H1 (cell line): Measurements from ENCODE around the gene SMIM33. TPM values are rescaled to one million over a fixed set of nuclear protein-coding genes. Genes with fewer than 3 reads are reported as not detected.

Experiments
- CTCF ChIA-PET: fragments of 300-600 bp; sonication (Branson Sonifier 250); formaldehyde crosslinking; loops from one replicate; lab custom pipeline; 2021; ENCODE audit not compliant: partially characterized antibody; lab: Charles Lee
- POLR2A ChIA-PET: fragments of 300-600 bp; sonication (Branson Sonifier 250); formaldehyde crosslinking; loops from one replicate; lab custom pipeline; 2021; ENCODE audit warnings: inconsistent platforms; ENCODE audit not compliant: partially characterized antibody; lab: Charles Lee
- DNase-seq, 2 experiments: peaks; one replicate each; pipeline versions ENCODE4 v3.0.0 to v3.0.0-alpha.2; 2010 to 2022; ENCODE audit warnings: low spot score in 2 of 2, low read depth in 1 of 2, mixed read lengths in 1 of 2
- FAIRE-seq: peaks from 2 replicates; lab custom pipeline; 2011; peaks lifted over from hg19 to GRCh38; lab: Jason Lieb, UNC
- H2AFZ ChIP-seq: 2 replicates; pipeline ENCODE4 v1.8.1; 2012; ENCODE audit warnings: low read length, inconsistent platforms
- H2AK5ac ChIP-seq: 2 replicates; pipeline ENCODE4 v1.6.1; 2013; ENCODE audit warnings: low read depth, low read length
- H2BK120ac ChIP-seq: replicated peaks from 2 replicates; pipeline ENCODE3; 2013; ENCODE audit warnings: low read depth, low read length, inconsistent platforms
- H2BK12ac ChIP-seq: 2 replicates; pipeline ENCODE4 v1.6.1; 2013; ENCODE audit warnings: low read depth, low read length
- H2BK15ac ChIP-seq: 2 replicates; pipeline ENCODE4 v1.6.1; 2013; ENCODE audit warnings: low read length
- H2BK20ac ChIP-seq: 2 replicates; pipeline ENCODE4 v1.6.1; 2013; ENCODE audit warnings: low read length
- H2BK5ac ChIP-seq: 2 replicates; pipeline ENCODE4 v1.6.1; 2013; ENCODE audit warnings: low read depth, low read length
- H3K14ac ChIP-seq: 2 replicates; pipeline ENCODE4 v1.6.1; 2013; ENCODE audit warnings: inconsistent platforms; ENCODE audit not compliant: insufficient read length
- H3K18ac ChIP-seq: 2 replicates; pipeline ENCODE4 v1.6.1; 2013; ENCODE audit warnings: low read length; ENCODE audit errors: extremely low read depth
- H3K23ac ChIP-seq: 2 replicates; pipeline ENCODE4 v1.6.1; 2013; ENCODE audit warnings: inconsistent platforms; ENCODE audit not compliant: insufficient read length
- H3K23me2 ChIP-seq: 2 replicates; pipeline ENCODE4 v1.6.1; 2013; ENCODE audit warnings: low read depth, low read length
- H3K27ac ChIP-seq: 2 replicates; pipeline ENCODE4 v1.6.1; 2011; ENCODE audit warnings: low read depth, low read length, inconsistent platforms
- H3K27me3 ChIP-seq, 4 experiments: replicated peaks in 1 of 4; 1 replicate in 1 of 4; 2 replicates in 3 of 4; pipeline versions ENCODE4 v1.6.1 to v1.8.1; 2011 to 2013; ENCODE audit warnings: low read length in 3 of 4, mild to moderate bottlenecking in 3 of 4, inconsistent platforms in 2 of 4, mixed read lengths in 2 of 4, moderate library complexity in 1 of 4; ENCODE audit not compliant: control insufficient read depth in 3 of 4, insufficient read depth in 3 of 4; ENCODE audit errors: extremely low read depth in 1 of 4
- H3K36me3 ChIP-seq, 4 experiments: 2 replicates each; pipeline versions ENCODE4 v1.6.1 to v1.8.1; 2011 to 2013; ENCODE audit warnings: mild to moderate bottlenecking in 4 of 4, low read length in 3 of 4, moderate library complexity in 2 of 4, control low read depth in 1 of 4, inconsistent platforms in 1 of 4; ENCODE audit not compliant: insufficient read depth in 4 of 4, control insufficient read depth in 2 of 4
- H3K4ac ChIP-seq: replicated peaks from 2 replicates; pipeline ENCODE3; 2013; ENCODE audit warnings: low read length, low read depth, mixed read lengths, inconsistent platforms; ENCODE audit not compliant: insufficient read length
- H3K4me1 ChIP-seq, 4 experiments: replicated peaks in 1 of 4; 1 replicate in 1 of 4; 2 replicates in 3 of 4; pipeline versions ENCODE4 v1.6.1 to v1.8.1; 2011 to 2013; ENCODE audit warnings: low read length in 3 of 4, inconsistent platforms in 2 of 4, mixed read lengths in 1 of 4; ENCODE audit not compliant: insufficient read depth in 4 of 4, control insufficient read depth in 3 of 4
- H3K4me2 ChIP-seq, 2 experiments: 2 replicates each; pipeline versions ENCODE4 v1.6.1 to v1.8.1; 2011 to 2013; ENCODE audit warnings: low read depth in 2 of 2, low read length in 2 of 2, control low read depth in 1 of 2, inconsistent platforms in 1 of 2, mild to moderate bottlenecking in 1 of 2; ENCODE audit not compliant: insufficient read depth in 1 of 2
- H3K4me3 ChIP-seq, 4 experiments: fragments of 200-600, 300-600 bp in 1 of 4; sonication (generic), shearing (Covaris generic), sonication (Bioruptor Twin) in 1 of 4; 2 replicates each; pipeline versions ENCODE4 v1.5.1 to v1.8.1; 2011 to 2016; ENCODE audit warnings: low read length in 4 of 4, low read depth in 3 of 4, control low read depth in 2 of 4, inconsistent platforms in 2 of 4, mild to moderate bottlenecking in 2 of 4, mixed read lengths in 1 of 4, moderate library complexity in 1 of 4; ENCODE audit not compliant: insufficient read depth in 2 of 4; ENCODE audit errors: extremely low read depth in 1 of 4
- H3K56ac ChIP-seq: replicated peaks from 2 replicates; pipeline ENCODE3; 2013; ENCODE audit warnings: low read depth, mild to moderate bottlenecking, mixed read lengths, low read length, inconsistent platforms; ENCODE audit not compliant: insufficient read length
- H3K79me1 ChIP-seq: 2 replicates; pipeline ENCODE4 v1.6.1; 2013; ENCODE audit warnings: low read depth, low read length, control low read depth
- H3K79me2 ChIP-seq, 2 experiments: 2 replicates each; pipeline versions ENCODE4 v1.6.1 to v1.8.1; 2012 to 2013; ENCODE audit warnings: low read length in 2 of 2, mild to moderate bottlenecking in 2 of 2, inconsistent platforms in 1 of 2; ENCODE audit not compliant: insufficient read depth in 2 of 2, control insufficient read depth in 1 of 2
- H3K9ac ChIP-seq, 4 experiments: replicated peaks in 1 of 4; 1 replicate in 1 of 4; 2 replicates in 3 of 4; pipeline versions ENCODE4 v1.6.1 to v1.8.1; 2011 to 2013; ENCODE audit warnings: low read depth in 3 of 4, low read length in 3 of 4, control low read depth in 2 of 4, mild to moderate bottlenecking in 2 of 4, moderate library complexity in 2 of 4, inconsistent platforms in 1 of 4; ENCODE audit errors: extremely low read depth in 1 of 4
- H3K9me3 ChIP-seq, 2 experiments: 2 replicates each; pipeline versions ENCODE4 v1.6.1 to v1.8.1; 2012 to 2013; ENCODE audit warnings: mild to moderate bottlenecking in 2 of 2, moderate library complexity in 2 of 2, control low read depth in 1 of 2, inconsistent platforms in 1 of 2, low read depth in 1 of 2, low read length in 1 of 2, mixed read lengths in 1 of 2; ENCODE audit not compliant: insufficient read depth in 2 of 2
- H4K20me1 ChIP-seq, 2 experiments: replicated peaks in 1 of 2; 2 replicates each; pipeline versions ENCODE3 to v1.8.1; 2011 to 2013; ENCODE audit warnings: inconsistent platforms in 2 of 2, low read length in 2 of 2, mild to moderate bottlenecking in 1 of 2; ENCODE audit not compliant: insufficient read depth in 2 of 2, control insufficient read depth in 1 of 2
- H4K5ac ChIP-seq: 2 replicates; pipeline ENCODE4 v1.6.1; 2013; ENCODE audit warnings: low read length, low read depth, mixed read lengths, inconsistent platforms; ENCODE audit not compliant: insufficient read length
- H4K8ac ChIP-seq: 2 replicates; pipeline ENCODE4 v1.8.0; 2013; ENCODE audit warnings: mild to moderate bottlenecking, moderate library complexity, low read length, inconsistent platforms; ENCODE audit not compliant: insufficient read depth; ENCODE audit errors: extremely low read depth
- H4K91ac ChIP-seq: replicated peaks from 2 replicates; pipeline ENCODE3; 2013; ENCODE audit warnings: low read length, mixed read lengths, inconsistent platforms; ENCODE audit not compliant: insufficient read length
- CEBPB ChIP-seq: IDR thresholded peaks from 2 replicates; pipeline ENCODE4 v1.6.1; 2012; ENCODE audit warnings: low read depth, low read length
- CHD2 ChIP-seq: IDR thresholded peaks from 2 replicates; pipeline ENCODE4 v1.6.1; 2012; ENCODE audit warnings: low read length, improper control_type of control experiment
- POLR2A ChIP-seq, 2 experiments: IDR thresholded peaks; 1 replicate in 1 of 2; 2 replicates in 1 of 2; pipeline ENCODE4 v1.6.1; 2011; ENCODE audit warnings: low read depth in 2 of 2, low read length in 2 of 2, mild to moderate bottlenecking in 2 of 2; ENCODE audit errors: control extremely low read depth in 1 of 2
- RAD21 ChIP-seq, 2 experiments: IDR thresholded peaks in 1 of 2; conservative IDR thresholded peaks in 1 of 2; 2 replicates each; pipeline ENCODE4 v1.6.1; 2011; ENCODE audit warnings: low read depth in 2 of 2, low read length in 2 of 2, improper control_type of control experiment in 1 of 2, inconsistent platforms in 1 of 2, mild to moderate bottlenecking in 1 of 2, moderate library complexity in 1 of 2
- SAP30 ChIP-seq: fragments of 300-600 bp; sonication (generic); IDR thresholded peaks from 2 replicates; pipeline ENCODE4 v1.7.1; 2012; ENCODE audit warnings: low read length, moderate library complexity, mild to moderate bottlenecking, inconsistent platforms; ENCODE audit not compliant: insufficient read depth, insufficient replicate concordance
- SIX5 ChIP-seq: IDR thresholded peaks from 2 replicates; pipeline ENCODE4 v1.6.1; 2011; ENCODE audit warnings: mild to moderate bottlenecking, low read depth, low read length
- SUZ12 ChIP-seq: fragments of 200-600 bp; sonication (generic); IDR thresholded peaks from 2 replicates; pipeline ENCODE4 v1.6.1; 2012; ENCODE audit warnings: mild to moderate bottlenecking, inconsistent platforms, low read length, moderate library complexity, mixed read lengths
- WGBS, 2 experiments: shearing (Covaris generic) in 1 of 2; methylation state at CpG; one replicate each; pipeline versions ENCODE4 v1.1.6 to v1.1.7; 2013 to 2015; ENCODE audit warnings: low lambda C conversion rate in 2 of 2, mixed read lengths in 2 of 2, inconsistent platforms in 1 of 2, low coverage in 1 of 2, missing lambda C conversion rate in 1 of 2; ENCODE audit not compliant: insufficient replicate concordance in 2 of 2, insufficient coverage in 1 of 2, insufficient read length in 1 of 2; ENCODE audit errors: extremely low coverage in 1 of 2, missing lambda C conversion rate in 1 of 2; 5-methylcytosine and 5-hydroxymethylcytosine counted together
- polyA plus RNA-seq, 7 experiments: library from polyadenylated mRNA; depleted of rRNA in 3 of 7; stranded (reverse) in 5 of 7; unstranded in 2 of 7; fragments of >200 nt in 5 of 7; fragments of 200-250 nt in 2 of 7; gene quantifications; 1 replicate in 5 of 7; 2 replicates in 1 of 7; 4 replicates in 1 of 7; pipeline versions ENCODE4 v1.2.1 to v1.2.3, GENCODE V29; 2011 to 2013; ENCODE audit warnings: missing spikeins in 2 of 7, mixed read lengths in 2 of 7
- total RNA-seq: library from RNA; stranded (reverse); fragmentation: NEBNext Ultra II Directional; extraction: Animal tissue kit (Norgen Biotek cat#: 25700); gene quantifications from 2 replicates; pipeline ENCODE4 v1.2.1, GENCODE V29; 2021

The SMIM33 gene
- total and polyA plus RNA-seq, 2 of the 8 experiments (the other 6 are each of a cell fraction or from before 2014, with no cell fraction given): not detected

GRCh38 chr5:139426203-139426885 lies 44.5 kb upstream of the SMIM33 start:
- 94% methylated on average over 8 of the region's 8 CpGs; no CpG with 5 or more reads in 1 of the 2 experiments for whole genome bisulfite sequencing, 2 experiments
- H3K56ac ChIP-seq: no peak overlapping the region
- H3K9ac ChIP-seq: no peak overlapping the region
- H3K27ac ChIP-seq: no peak overlapping the region
- no peak for DNase-seq
- H2BK120ac ChIP-seq: no peak overlapping the region
- POLR2A ChIA-PET: interaction anchor here (0.6 to 4.2 kb wide), 2 partner anchors 12 to 91 kb away, joined by 3 to 15 read pairs; partner anchors contain the start of gene DNAJC18
- no peaks in the 10 kb centered on the region for H3K27me3 ChIP-seq
- no peak overlapping the region for H2BK20ac ChIP-seq
- no peak overlapping the region for H4K91ac ChIP-seq
- no peak overlapping the region for H2AFZ ChIP-seq
- no peak overlapping the region for H3K4me3 ChIP-seq
- H3K4me2 ChIP-seq: no peak overlapping the region
- H4K5ac ChIP-seq: no peak overlapping the region
- H3K79me1 ChIP-seq: no peaks in the 10 kb centered on the region
- H2BK15ac ChIP-seq: no peak overlapping the region
- H3K23ac ChIP-seq: no peak overlapping the region
- no peak overlapping the region for H2AK5ac ChIP-seq
- FAIRE-seq: no peak
- H3K9me3 ChIP-seq: no peaks in the 10 kb centered on the region
- no peak overlapping the region for H2BK12ac ChIP-seq
- no peaks in the 10 kb centered on the region for H3K79me2 ChIP-seq
- peaks cover 5 to 34% (median 15%) of the 10 kb centered on the region in 4 experiments; a peak in 7 of 8 replicates for H3K36me3 ChIP-seq
- no peak overlapping the region for H3K4ac ChIP-seq
- H3K23me2 ChIP-seq: no peaks in the 10 kb centered on the region
- H3K14ac ChIP-seq: no peak overlapping the region
- CTCF ChIA-PET: interaction anchor here (9.9 kb wide), 1 partner anchor 91 kb away, joined by 319 read pairs; no protein-coding TSS in a partner anchor
- no peak overlapping the region for H3K18ac ChIP-seq
- no peak overlapping the region for H2BK5ac ChIP-seq
- no peak overlapping the region; the same call in 1 of the 2 replicates for H4K8ac ChIP-seq
- no peaks in the 10 kb centered on the region for H3K4me1 ChIP-seq
- no peak for TF ChIP-seq SIX5
- TF ChIP-seq CHD2: no peak
- no peak for TF ChIP-seq SUZ12
- TF ChIP-seq RAD21 (IDR thresholded peaks at IDR 0.05 in 1 of 2, conservative IDR thresholded peaks at IDR 0.05 in 1 of 2; ENCODE audit: low read depth in 2 of 2, low read length in 2 of 2): no peak
- TF ChIP-seq SAP30: no peak
- no peak for TF ChIP-seq POLR2A (IDR thresholded peaks at IDR 0.05; ENCODE audit: control extremely low read depth in 1 of 2, low read depth in 2 of 2, low read length in 2 of 2)
- TF ChIP-seq CEBPB: no peak
- no peaks in the 10 kb centered on the region for H4K20me1 ChIP-seq
